SU-DHL-6 (cell line): ENCODE measurements around the gene SRD5A1.

Experiments
- H2AFZ ChIP-seq: fragments of 200-600 bp; sonication (generic); 2 replicates; pipeline ENCODE4 v1.6.1; 2014; ENCODE audit warnings: low read depth, mild to moderate bottlenecking, moderate library complexity, mixed read lengths, antibody characterized with exemption, low read length; ENCODE audit not compliant: severe bottlenecking
- H3F3A ChIP-seq: fragments of 200-600 bp; shearing (Covaris generic); 2 replicates; pipeline ENCODE4 v1.6.0; 2016; ENCODE audit warnings: antibody characterized with exemption, mild to moderate bottlenecking; ENCODE audit not compliant: insufficient read depth
- H3K27ac ChIP-seq: fragments of 200-600 bp; sonication (generic); 2 replicates; pipeline ENCODE4 v1.5.1; 2016; ENCODE audit warnings: low read depth, mild to moderate bottlenecking, low read length, moderate library complexity, mixed read lengths
- H3K27me3 ChIP-seq: fragments of 200-600 bp; sonication (generic), shearing (Covaris generic); 2 replicates; pipeline ENCODE4 v1.6.0; 2014; ENCODE audit warnings: mild to moderate bottlenecking, low read length
- H3K36me3 ChIP-seq: fragments of 200-600 bp; sonication (generic); 2 replicates; pipeline ENCODE4 v1.6.1; 2014; ENCODE audit warnings: mild to moderate bottlenecking, low read length, mixed read lengths
- H3K4me2 ChIP-seq: fragments of 300-600, 200-600 bp; shearing (Covaris generic), sonication (generic); 2 replicates; pipeline ENCODE4 v1.6.0; 2014; ENCODE audit warnings: low read length, low read depth, mild to moderate bottlenecking; ENCODE audit not compliant: poor library complexity, severe bottlenecking
- H3K4me3 ChIP-seq: fragments of 200-600 bp; sonication (generic); 2 replicates; pipeline ENCODE4 v1.5.1; 2014; ENCODE audit warnings: antibody characterized with exemption, low read length, mild to moderate bottlenecking, mixed read lengths; ENCODE audit not compliant: insufficient read depth, poor library complexity, severe bottlenecking
- H3K79me2 ChIP-seq: fragments of 200-600 bp; sonication (generic); 2 replicates; pipeline ENCODE4 v1.6.1; 2014; ENCODE audit warnings: mild to moderate bottlenecking, low read length, moderate library complexity; ENCODE audit not compliant: insufficient read depth
- H3K9ac ChIP-seq: fragments of 200-600 bp; sonication (generic); 2 replicates; pipeline ENCODE4 v1.7.0; 2014; ENCODE audit warnings: mild to moderate bottlenecking, low read length
- H3K9me2 ChIP-seq: fragments of 200-600 bp; sonication (generic); replicated peaks from 2 replicates; pipeline ENCODE4 v1.6.1; 2014; ENCODE audit warnings: low read length; ENCODE audit not compliant: insufficient read depth
- H3K9me3 ChIP-seq: fragments of 200-600 bp; sonication (generic); 2 replicates; pipeline ENCODE4 v1.6.1; 2014; ENCODE audit warnings: low read length, mixed read lengths; ENCODE audit not compliant: insufficient read depth
- H4K20me1 ChIP-seq: fragments of 200-600 bp; sonication (generic); 2 replicates; pipeline ENCODE4 v1.6.1; 2014; ENCODE audit warnings: low read depth, mild to moderate bottlenecking, antibody characterized with exemption, low read length, moderate library complexity, mixed read lengths
- CTCF ChIP-seq: fragments of 200-600 bp; sonication (generic); IDR thresholded peaks from one replicate; pipeline ENCODE4 v1.5.1; 2017; ENCODE audit warnings: antibody characterized with exemption, mild to moderate bottlenecking, low read length, moderate library complexity; ENCODE audit not compliant: insufficient read depth, poor library complexity, severe bottlenecking
- EZH2phosphoT487 ChIP-seq: fragments of 200-600 bp; sonication (generic), shearing (Covaris generic); conservative IDR thresholded peaks from 2 replicates; pipeline ENCODE4 v1.6.1; 2018; ENCODE audit warnings: mild to moderate bottlenecking, antibody characterized with exemption, low read length, moderate library complexity, mixed read lengths

Gene SRD5A1

GRCh38 chr5:6652025-6652424 lies 18.8 kb downstream of the SRD5A1 start:
- Histone ChIP-seq H3K4me2 (peak overlapping the region; percentile 30), H3K4me3 (no peak overlapping the region), H3K27ac (no peak overlapping the region), H3K9ac (no peak overlapping the region), H3F3A (peaks cover 8% of the 10 kb centered on the region; the same call in 1 of the 2 replicates), H2AFZ (no peak overlapping the region), H3K9me2 (no peaks in the 10 kb centered on the region), H4K20me1 (no peaks in the 10 kb centered on the region), H3K79me2 (no peaks in the 10 kb centered on the region; the same call in 1 of the 2 replicates), H3K27me3 (no peaks in the 10 kb centered on the region), H3K36me3 (peaks cover 16% of the 10 kb centered on the region; the same call in 1 of the 2 replicates), H3K9me3 (peaks cover 7% of the 10 kb centered on the region; the same call in 1 of the 2 replicates)
- no peak for TF ChIP-seq EZH2phosphoT487
- TF ChIP-seq CTCF = no peak

GRCh38 chr5:6655432-6655831 lies 22.2 kb downstream of the SRD5A1 start:
- H3K9ac ChIP-seq = no peak overlapping the region
- H3F3A ChIP-seq = peaks cover 15% of the 10 kb centered on the region; the same call in 1 of the 2 replicates
- peaks cover 3% of the 10 kb centered on the region; the same call in 1 of the 2 replicates for H3K9me3 ChIP-seq
- no peak overlapping the region for H3K4me2 ChIP-seq
- no peak overlapping the region for H2AFZ ChIP-seq
- TF ChIP-seq CTCF = no peak
- no peak for TF ChIP-seq EZH2phosphoT487
- no peak overlapping the region for H3K27ac ChIP-seq
- H3K4me3 ChIP-seq = no peak overlapping the region
- H3K9me2 ChIP-seq = no peaks in the 10 kb centered on the region
- H3K79me2 ChIP-seq = no peaks in the 10 kb centered on the region
- peaks cover 12% of the 10 kb centered on the region; the same call in 1 of the 2 replicates for H3K36me3 ChIP-seq
- H3K27me3 ChIP-seq = no peaks in the 10 kb centered on the region
- H4K20me1 ChIP-seq = no peaks in the 10 kb centered on the region

- H3K9me3 ChIP-seq = peaks cover 3% of the 10 kb centered on the region; the same call in 1 of the 2 replicates
- no peaks in the 10 kb centered on the region for H4K20me1 ChIP-seq
- H3K27ac ChIP-seq = no peak overlapping the region
- TF ChIP-seq CTCF = no peak
- TF ChIP-seq EZH2phosphoT487 = no peak
- H3K27me3 ChIP-seq = no peaks in the 10 kb centered on the region
- H3K9me2 ChIP-seq = no peaks in the 10 kb centered on the region
- peaks cover 12% of the 10 kb centered on the region; the same call in 1 of the 2 replicates for H3K36me3 ChIP-seq
- no peak overlapping the region for H3K9ac ChIP-seq
- H3F3A ChIP-seq = peaks cover 20% of the 10 kb centered on the region; the same call in 1 of the 2 replicates
- no peaks in the 10 kb centered on the region for H3K79me2 ChIP-seq
- no peak overlapping the region for H3K4me3 ChIP-seq
- H2AFZ ChIP-seq = no peak overlapping the region
- no peak overlapping the region for H3K4me2 ChIP-seq
Measured at GRCh38 chr5:6656680-6657079, 23.4 kb downstream of the SRD5A1 start.
